HK-2 (cell line): ENCODE measurements around the gene SIK3.
"Not testable (repeated sequence)": the region's sequence is repeated elsewhere in the genome, so short reads cannot be mapped to it uniquely, and the experiment has no call there.

Experiments
- DNase-seq: peaks from one replicate; pipeline ENCODE4 v3.0.0-alpha.2; 2018; ENCODE audit not compliant: unreplicated experiment

Gene SIK3

DNA sequence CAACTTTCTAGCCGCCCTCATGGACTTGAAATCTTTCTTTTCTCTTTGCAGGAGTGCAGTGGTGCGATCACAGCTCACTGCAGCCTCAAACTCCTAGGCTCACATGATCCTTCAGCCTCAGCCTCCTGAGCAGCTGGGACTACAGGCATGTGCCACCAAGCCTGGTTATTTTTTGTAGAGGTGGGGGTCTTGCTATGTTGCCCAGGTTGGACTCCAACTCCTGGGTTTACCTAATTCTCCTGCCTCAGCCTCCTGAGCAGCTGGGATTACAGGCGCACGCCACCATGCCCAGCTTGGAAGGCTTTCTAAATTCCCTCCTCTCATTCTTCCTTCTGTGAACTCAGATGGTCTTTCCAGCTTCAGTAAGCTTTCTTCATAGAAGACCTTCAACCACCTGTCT lies 256.1 kb downstream of the SIK3 start:
- DNase-seq: no peak

DNA sequence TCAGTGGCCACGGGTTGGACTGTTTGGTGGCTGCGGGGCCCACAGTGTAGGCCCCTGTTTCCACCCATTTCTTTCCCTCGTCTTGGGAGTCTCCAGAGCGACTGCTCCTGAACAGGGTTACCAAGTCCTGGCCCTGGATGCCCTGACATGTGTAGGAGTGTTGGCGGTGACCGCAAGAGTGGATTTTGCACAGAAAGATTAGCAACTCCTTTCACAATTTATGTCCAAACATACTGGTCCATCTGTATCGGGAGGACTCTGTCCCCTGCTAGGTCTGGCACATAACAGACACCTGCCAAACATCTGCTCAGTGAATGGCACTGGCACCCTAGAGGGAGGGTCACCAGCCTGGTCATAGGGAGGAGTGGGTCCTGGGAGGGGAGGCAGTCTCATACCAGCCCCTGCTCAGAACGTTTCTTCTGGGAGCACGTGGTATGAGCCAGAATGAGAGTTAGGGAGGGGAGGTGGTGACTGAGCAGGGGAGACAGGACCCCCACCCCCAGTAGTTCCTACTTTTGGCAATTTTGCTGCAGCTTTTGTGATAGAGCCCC lies 257.4 kb downstream of the SIK3 start:
- DNase-seq: no peak

- no peak for DNase-seq
These were observed 257.9 kb downstream of the SIK3 start for GRCh38 chr11:116840224-116840745.

GRCh38 chr11:116838321-116839084 lies 259.7 kb downstream of the SIK3 start:
- DNase-seq: no peak

- DNase-seq: no peak
These were observed 260.8 kb downstream of the SIK3 start, which contains the start of gene APOA1 for GRCh38 chr11:116837231-116838091. Gene APOA1 (minus strand): TSS chr11:116837622. CDS start chr11:116837387, 235 bp downstream.

DNA sequence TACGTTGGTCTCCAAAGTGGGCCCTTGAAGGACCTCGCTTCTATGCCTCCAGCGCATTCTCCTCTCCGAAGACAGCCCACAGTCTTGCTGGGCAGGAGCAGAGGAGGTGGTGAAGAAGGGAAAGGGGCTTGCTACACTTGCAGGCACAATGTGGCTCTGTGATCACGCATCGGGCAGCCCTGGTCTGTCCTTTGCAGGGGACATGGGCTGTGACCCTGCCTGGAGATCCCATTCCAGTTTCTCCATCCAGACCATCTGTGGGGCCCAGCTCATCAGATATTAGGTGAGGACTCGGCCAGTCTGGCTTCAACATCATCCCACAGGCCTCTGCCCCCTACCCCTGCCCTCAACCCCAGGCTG lies 261.6 kb downstream of the SIK3 start:
- DNase-seq: no peak

- DNase-seq: peak; percentile 81
These were observed 262.2 kb downstream of the SIK3 start for GRCh38 chr11:116835791-116836631.

DNA sequence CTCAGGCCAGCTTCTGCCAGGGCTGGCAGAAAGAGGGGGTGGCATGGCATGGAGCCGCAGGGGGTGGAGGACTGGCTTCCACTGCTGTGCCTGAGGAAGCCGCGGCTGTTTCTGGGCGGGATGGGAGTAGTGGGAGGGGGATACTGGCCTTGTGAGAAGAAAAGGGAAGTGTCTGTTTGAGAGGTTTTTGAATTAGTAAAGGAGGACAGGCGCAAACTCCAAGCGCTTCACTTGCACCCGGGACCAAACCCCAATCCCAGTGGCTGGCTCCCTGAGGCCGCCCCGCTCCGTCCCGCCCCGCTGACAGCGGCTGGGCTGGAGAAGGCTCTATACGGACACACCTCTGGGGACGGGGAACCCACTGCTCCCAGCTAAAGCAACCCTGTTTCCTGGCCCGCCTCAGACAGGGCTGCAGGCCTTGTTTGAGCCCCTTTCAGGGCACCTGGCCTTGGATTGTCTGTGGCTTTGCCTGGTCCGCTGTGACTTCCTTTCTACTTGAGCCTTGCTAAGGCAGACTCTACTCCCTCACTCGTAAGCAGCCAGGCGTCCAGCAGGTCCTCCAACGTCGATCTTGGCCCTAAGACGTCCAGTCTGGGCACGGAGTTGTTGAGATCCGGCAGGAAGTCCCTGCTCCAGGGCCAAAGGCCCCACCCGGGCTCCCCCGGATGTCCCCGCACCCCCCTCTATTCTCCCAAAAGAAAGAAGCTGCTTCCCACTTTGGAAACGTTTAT lies 263.0 kb downstream of the SIK3 start:
- DNase-seq: peak; percentile 3

GRCh38 chr11:116834535-116835041 lies 263.6 kb downstream of the SIK3 start:
- not testable (repeated sequence) for DNase-seq

DNA sequence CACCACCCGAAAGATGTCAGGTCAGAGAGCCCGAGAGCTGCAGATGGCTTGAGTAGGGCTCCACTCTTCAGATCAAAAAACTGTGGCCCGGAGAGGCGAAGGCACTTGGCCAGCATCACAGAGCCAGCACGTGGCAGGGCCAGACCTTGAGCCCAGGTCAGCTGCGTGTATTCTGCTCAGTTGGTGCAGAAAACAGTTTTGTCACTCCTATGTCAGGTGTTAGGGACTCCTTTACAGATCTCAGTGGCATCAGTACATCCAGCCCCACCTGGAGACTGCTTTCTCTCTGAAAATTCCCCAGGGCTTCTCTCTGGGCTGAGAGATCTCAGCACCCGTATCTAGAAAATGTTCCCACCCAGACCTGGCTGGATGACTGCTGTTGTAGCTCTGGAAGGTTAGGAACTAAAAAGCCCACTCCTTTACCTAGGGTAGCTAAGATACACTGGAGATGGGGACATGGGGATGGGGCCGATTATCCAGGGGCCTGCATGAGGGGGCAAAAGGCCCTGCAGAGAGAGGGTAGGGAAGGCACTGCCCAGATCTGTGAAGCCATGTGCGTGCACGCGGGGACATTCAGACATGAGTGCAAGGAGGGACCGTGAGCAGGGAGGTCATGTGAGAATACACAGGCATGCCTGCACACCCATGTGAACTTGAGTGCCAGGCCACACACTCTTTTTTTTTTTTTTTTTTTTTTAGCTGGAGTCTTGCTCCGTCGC lies 264.3 kb downstream of the SIK3 start:
- no peak for DNase-seq

- DNase-seq: no peak
These were observed 264.8 kb downstream of the SIK3 start for GRCh38 chr11:116833491-116833815.

DNA sequence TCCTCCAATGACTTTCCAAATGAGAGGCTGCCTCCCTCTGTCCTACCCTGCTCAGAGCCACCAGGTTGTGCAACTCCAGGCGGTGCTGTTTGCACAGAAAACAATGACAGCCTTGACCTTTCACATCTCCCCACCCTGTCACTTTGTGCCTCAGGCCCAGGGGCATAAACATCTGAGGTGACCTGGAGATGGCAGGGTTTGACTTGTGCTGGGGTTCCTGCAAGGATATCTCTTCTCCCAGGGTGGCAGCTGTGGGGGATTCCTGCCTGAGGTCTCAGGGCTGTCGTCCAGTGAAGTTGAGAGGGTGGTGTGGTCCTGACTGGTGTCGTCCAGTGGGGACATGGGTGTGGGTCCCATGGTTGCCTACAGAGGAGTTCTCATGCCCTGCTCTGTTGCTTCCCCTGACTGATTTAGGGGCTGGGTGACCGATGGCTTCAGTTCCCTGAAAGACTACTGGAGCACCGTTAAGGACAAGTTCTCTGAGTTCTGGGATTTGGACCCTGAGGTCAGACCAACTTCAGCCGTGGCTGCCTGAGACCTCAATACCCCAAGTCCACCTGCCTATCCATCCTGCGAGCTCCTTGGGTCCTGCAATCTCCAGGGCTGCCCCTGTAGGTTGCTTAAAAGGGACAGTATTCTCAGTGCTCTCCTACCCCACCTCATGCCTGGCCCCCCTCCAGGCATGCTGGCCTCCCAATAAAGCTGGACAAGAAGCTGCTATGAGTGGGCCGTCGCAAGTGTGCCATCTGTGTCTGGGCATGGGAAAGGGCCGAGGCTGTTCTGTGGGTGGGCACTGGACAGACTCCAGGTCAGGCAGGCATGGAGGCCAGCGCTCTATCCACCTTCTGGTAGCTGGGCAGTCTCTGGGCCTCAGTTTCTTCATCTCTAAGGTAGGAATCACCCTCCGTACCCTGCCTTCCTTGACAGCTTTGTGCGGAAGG lies 265.6 kb downstream of the SIK3 start:
- DNase-seq: no peak

GRCh38 chr11:116831790-116832349 lies 266.4 kb downstream of the SIK3 start:
- DNase-seq: no peak

DNA sequence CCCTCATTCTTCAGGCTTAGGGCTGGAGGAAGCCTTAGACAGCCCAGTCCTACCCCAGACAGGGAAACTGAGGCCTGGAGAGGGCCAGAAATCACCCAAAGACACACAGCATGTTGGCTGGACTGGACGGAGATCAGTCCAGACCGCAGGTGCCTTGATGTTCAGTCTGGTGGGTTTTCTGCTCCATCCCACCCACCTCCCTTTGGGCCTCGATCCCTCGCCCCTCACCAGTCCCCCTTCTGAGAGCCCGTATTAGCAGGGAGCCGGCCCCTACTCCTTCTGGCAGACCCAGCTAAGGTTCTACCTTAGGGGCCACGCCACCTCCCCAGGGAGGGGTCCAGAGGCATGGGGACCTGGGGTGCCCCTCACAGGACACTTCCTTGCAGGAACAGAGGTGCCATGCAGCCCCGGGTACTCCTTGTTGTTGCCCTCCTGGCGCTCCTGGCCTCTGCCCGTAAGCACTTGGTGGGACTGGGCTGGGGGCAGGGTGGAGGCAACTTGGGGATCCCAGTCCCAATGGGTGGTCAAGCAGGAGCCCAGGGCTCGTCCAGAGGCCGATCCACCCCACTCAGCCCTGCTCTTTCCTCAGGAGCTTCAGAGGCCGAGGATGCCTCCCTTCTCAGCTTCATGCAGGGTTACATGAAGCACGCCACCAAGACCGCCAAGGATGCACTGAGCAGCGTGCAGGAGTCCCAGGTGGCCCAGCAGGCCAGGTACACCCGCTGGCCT lies 267.9 kb downstream of the SIK3 start:
- no peak for DNase-seq

DNA sequence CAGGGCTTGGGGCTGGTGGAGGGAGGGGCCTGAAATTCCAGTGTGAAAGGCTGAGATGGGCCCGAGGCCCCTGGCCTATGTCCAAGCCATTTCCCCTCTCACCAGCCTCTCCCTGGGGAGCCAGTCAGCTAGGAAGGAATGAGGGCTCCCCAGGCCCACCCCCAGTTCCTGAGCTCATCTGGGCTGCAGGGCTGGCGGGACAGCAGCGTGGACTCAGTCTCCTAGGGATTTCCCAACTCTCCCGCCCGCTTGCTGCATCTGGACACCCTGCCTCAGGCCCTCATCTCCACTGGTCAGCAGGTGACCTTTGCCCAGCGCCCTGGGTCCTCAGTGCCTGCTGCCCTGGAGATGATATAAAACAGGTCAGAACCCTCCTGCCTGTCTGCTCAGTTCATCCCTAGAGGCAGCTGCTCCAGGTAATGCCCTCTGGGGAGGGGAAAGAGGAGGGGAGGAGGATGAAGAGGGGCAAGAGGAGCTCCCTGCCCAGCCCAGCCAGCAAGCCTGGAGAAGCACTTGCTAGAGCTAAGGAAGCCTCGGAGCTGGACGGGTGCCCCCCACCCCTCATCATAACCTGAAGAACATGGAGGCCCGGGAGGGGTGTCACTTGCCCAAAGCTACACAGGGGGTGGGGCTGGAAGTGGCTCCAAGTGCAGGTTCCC lies 268.6 kb downstream of the SIK3 start, which contains the start of gene APOC3:
Gene APOC3 (plus strand): TSS at position 383 of the 659 bp plus-strand sequence. CDS start 676 bp downstream, outside the sequence.
- DNase-seq: no peak

GRCh38 chr11:116828632-116829524 lies 269.4 kb downstream of the SIK3 start:
- DNase-seq: no peak
